ENCODE data around the gene S100A5.
"Not testable (repeated sequence)": the region's sequence is repeated elsewhere in the genome, so short reads cannot be mapped to it uniquely, and the experiment has no call there.

The S100A5 gene

DNA sequence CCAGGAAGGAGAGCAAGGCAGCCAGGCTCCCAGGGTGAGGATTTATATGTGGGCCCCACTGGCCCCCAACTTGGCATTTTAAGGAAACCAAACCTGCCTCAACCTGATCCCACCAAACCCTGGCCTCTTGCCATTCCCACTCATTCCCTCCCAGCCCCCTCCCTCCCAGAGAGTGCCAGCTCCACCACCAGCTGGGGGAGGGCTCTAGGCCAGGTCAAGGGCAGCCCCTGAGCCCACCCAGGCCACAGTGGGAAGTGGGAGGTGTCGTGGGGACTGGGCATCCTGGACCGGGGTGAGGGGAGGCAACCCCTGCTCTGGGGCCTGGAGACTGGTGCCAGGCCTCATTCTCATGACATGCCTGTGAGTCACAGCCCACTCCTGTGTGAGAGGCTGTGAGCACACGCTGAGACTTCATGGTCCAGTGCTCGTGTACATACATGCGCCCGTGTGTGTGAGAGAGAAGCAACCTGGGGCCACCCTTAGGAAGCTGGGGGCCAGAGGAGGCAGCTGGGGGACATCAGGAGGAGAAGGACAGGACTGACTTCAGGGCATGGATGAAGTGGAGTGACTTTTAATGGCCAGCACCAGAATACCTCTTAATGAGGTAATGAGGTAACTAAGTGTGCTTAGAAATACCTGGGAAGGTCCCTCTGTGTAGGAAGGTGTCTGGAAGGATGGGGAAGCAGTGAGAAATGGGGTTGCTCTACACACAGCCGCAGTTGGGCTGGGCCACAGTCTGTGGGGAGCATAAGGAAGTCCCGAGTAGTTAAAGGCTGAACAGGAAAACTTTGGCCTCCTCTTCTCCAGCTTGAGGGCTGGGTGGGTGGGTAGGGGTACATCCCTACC lies 25.0 kb upstream of the S100A5 start, which contains the start of gene S100A2:
S100A2 (minus strand) TSS at position 316 of the 846 bp plus-strand sequence. CDS start 1,967 bp downstream, outside the sequence.
- H4K8ac ChIP-seq (ENCODE audit: low read depth, low read length): peak within 1 kb of the TSS; percentile 94
- H2BK5ac ChIP-seq (ENCODE audit: low read depth, low read length, poor library complexity): peak within 1 kb of the TSS; percentile 100
- peak within 1 kb of the TSS; percentile 100 for H4K91ac ChIP-seq (ENCODE audit: low read depth, low read length)
- H3K4me2 ChIP-seq (ENCODE audit: low read length): peak within 1 kb of the TSS; percentile 30
- no peaks in the 10 kb centered on the region for H3K36me3 ChIP-seq (ENCODE audit: control insufficient read depth in 1 of 2, insufficient read depth in 2 of 2, low read length in 2 of 2)
- peak within 1 kb of the TSS; percentile 100 for H3K27ac ChIP-seq (ENCODE audit: low read depth, low read length)
- peaks cover 16% of the 10 kb centered on the region for H3K79me2 ChIP-seq (ENCODE audit: control insufficient read depth, insufficient read depth, low read length, poor library complexity)
- peak within 1 kb of the TSS; percentile 99 for H2AK5ac ChIP-seq (ENCODE audit: low read length)
- peaks cover 42 to 56% of the 10 kb centered on the region in 2 experiments for H3K4me1 ChIP-seq (ENCODE audit: control insufficient read depth in 1 of 2, insufficient read depth in 2 of 2, low read length in 2 of 2)
- no peak within 1 kb of the TSS for H3K23ac ChIP-seq (ENCODE audit: low read length)
- H2BK120ac ChIP-seq (ENCODE audit: insufficient read depth, low read length, poor library complexity): peak within 1 kb of the TSS; percentile 100
- no peak within 1 kb of the TSS for H3K4me3 ChIP-seq (ENCODE audit: low read depth, low read length)
- H3K27me3 ChIP-seq (ENCODE audit: insufficient read depth, low read length): no peaks in the 10 kb centered on the region
- H3K14ac ChIP-seq (ENCODE audit: low read length): peak within 1 kb of the TSS; percentile 98
- H2BK12ac ChIP-seq (ENCODE audit: low read length): peak within 1 kb of the TSS; percentile 99
- H3K9ac ChIP-seq (ENCODE audit: low read length): no peak within 1 kb of the TSS
- peak within 1 kb of the TSS; percentile 86 for H4K12ac ChIP-seq (ENCODE audit: low read depth, low read length)
- H3K18ac ChIP-seq (ENCODE audit: low read length): peak within 1 kb of the TSS; percentile 98
- peak within 1 kb of the TSS; percentile 84 for H2AFZ ChIP-seq (ENCODE audit: insufficient read depth, low read length, poor library complexity)
- H3K4ac ChIP-seq (ENCODE audit: low read depth, low read length): peak within 1 kb of the TSS; percentile 97
- no CpG with 5 or more reads among the region's 8 CpGs for WGBS (ENCODE audit: extremely low coverage, insufficient coverage, insufficient read length)
- DNase-seq: peak; percentile 77 to 78
- no peaks in the 10 kb centered on the region for H3K9me3 ChIP-seq (ENCODE audit: insufficient read depth, low read depth, low read length)
- H3K79me1 ChIP-seq (ENCODE audit: low read length): peaks cover 59% of the 10 kb centered on the region

DNA sequence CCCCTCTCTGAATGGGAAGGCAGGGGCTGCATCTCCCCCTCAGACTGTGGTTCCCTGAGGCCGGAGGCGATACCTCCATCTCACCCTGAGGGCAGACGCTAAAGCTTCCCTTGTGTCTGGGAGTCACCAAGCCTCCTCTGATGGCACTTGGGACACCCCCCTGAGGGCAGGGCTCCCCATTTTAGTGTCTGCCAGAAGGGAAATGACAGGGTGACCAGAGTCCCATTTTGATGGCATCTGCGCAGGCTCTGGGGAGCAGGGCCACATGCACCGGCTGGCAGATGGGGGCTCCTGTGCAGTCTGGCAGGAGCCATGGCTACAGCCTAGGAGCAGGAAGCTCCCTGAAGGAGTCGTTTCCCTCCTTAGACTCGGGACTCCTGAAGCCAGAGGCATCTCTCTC lies 23.3 kb upstream of the S100A5 start:
- Histone ChIP-seq H2BK12ac (ENCODE audit: low read length) (peak overlapping the region; percentile 99), H4K8ac (ENCODE audit: low read depth, low read length) (peak overlapping the region; percentile 50), H3K4me3 (ENCODE audit: low read depth, low read length) (peak overlapping the region; percentile 14), H2BK5ac (ENCODE audit: low read depth, low read length, poor library complexity) (peak overlapping the region; percentile 28), H3K4me2 (ENCODE audit: low read length) (peak overlapping the region; percentile 2), H3K9ac (ENCODE audit: low read length) (no peak overlapping the region), H3K79me2 (ENCODE audit: control insufficient read depth, insufficient read depth, low read length, poor library complexity) (peaks cover 16% of the 10 kb centered on the region), H4K12ac (ENCODE audit: low read depth, low read length) (no peak overlapping the region), H3K18ac (ENCODE audit: low read length) (peak overlapping the region; percentile 40), H2BK120ac (ENCODE audit: insufficient read depth, low read length, poor library complexity) (peak overlapping the region; percentile 97), H2AFZ (ENCODE audit: insufficient read depth, low read length, poor library complexity) (no peak overlapping the region), H3K9me3 (ENCODE audit: insufficient read depth, low read depth, low read length) (no peaks in the 10 kb centered on the region), H3K27me3 (ENCODE audit: insufficient read depth, low read length) (no peaks in the 10 kb centered on the region), H3K23ac (ENCODE audit: low read length) (no peak overlapping the region), H3K79me1 (ENCODE audit: low read length) (peaks cover 51% of the 10 kb centered on the region), H4K91ac (ENCODE audit: low read depth, low read length) (peak overlapping the region; percentile 97), H3K4me1 (ENCODE audit: control insufficient read depth in 1 of 2, insufficient read depth in 2 of 2, low read length in 2 of 2) (peaks cover 41 to 52% of the 10 kb centered on the region in 2 experiments), H3K14ac (ENCODE audit: low read length) (peak overlapping the region; percentile 80), H3K27ac (ENCODE audit: low read depth, low read length) (no peak overlapping the region), H3K36me3 (ENCODE audit: control insufficient read depth in 1 of 2, insufficient read depth in 2 of 2, low read length in 2 of 2) (no peaks in the 10 kb centered on the region), H3K4ac (ENCODE audit: low read depth, low read length) (peak overlapping the region; percentile 47), H2AK5ac (ENCODE audit: low read length) (peak overlapping the region; percentile 65)
- no CpG with 5 or more reads among the region's 7 CpGs for WGBS (ENCODE audit: extremely low coverage, insufficient coverage, insufficient read length)
- DNase-seq: no peak

DNA sequence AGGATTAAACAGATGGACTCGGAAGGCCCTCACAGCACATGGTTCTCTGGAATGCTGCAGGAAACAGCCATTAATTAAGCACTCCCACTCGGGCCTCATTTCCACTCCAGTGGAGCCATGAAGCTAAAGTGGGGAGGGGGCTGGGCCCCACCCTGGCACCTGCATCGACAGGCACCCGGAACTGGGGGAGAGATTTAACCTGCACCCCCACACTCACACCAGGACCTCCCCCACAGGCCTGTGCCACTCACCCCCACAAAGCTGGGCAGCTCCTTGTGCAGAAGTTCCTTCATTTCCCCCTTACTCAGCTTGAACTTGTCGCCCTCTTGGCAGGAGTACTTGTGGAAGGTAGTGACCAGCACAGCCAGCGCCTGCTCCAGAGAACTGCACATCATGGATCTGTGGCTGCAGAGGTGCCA lies 22.8 kb upstream of the S100A5 start:
- peaks cover 16% of the 10 kb centered on the region for H3K79me2 ChIP-seq (ENCODE audit: control insufficient read depth, insufficient read depth, low read length, poor library complexity)
- H4K91ac ChIP-seq (ENCODE audit: low read depth, low read length): peak overlapping the region; percentile 97
- DNase-seq: no peak
- H3K79me1 ChIP-seq (ENCODE audit: low read length): peaks cover 48% of the 10 kb centered on the region
- H2BK120ac ChIP-seq (ENCODE audit: insufficient read depth, low read length, poor library complexity): peak overlapping the region; percentile 97
- H3K9me3 ChIP-seq (ENCODE audit: insufficient read depth, low read depth, low read length): no peaks in the 10 kb centered on the region
- no peak overlapping the region for H4K12ac ChIP-seq (ENCODE audit: low read depth, low read length)
- H2AK5ac ChIP-seq (ENCODE audit: low read length): peak overlapping the region; percentile 65
- peak overlapping the region; percentile 2 for H3K4me2 ChIP-seq (ENCODE audit: low read length)
- H4K8ac ChIP-seq (ENCODE audit: low read depth, low read length): peak overlapping the region; percentile 50
- H3K27me3 ChIP-seq (ENCODE audit: insufficient read depth, low read length): no peaks in the 10 kb centered on the region
- peak overlapping the region; percentile 32 for H3K18ac ChIP-seq (ENCODE audit: low read length)
- H3K4ac ChIP-seq (ENCODE audit: low read depth, low read length): peak overlapping the region; percentile 16
- peak overlapping the region; percentile 28 for H2BK5ac ChIP-seq (ENCODE audit: low read depth, low read length, poor library complexity)
- H3K14ac ChIP-seq (ENCODE audit: low read length): peak overlapping the region; percentile 80
- H2AFZ ChIP-seq (ENCODE audit: insufficient read depth, low read length, poor library complexity): no peak overlapping the region
- H3K27ac ChIP-seq (ENCODE audit: low read depth, low read length): no peak overlapping the region
- peak overlapping the region; percentile 99 for H2BK12ac ChIP-seq (ENCODE audit: low read length)
- H3K23ac ChIP-seq (ENCODE audit: low read length): no peak overlapping the region
- peaks cover 39 to 48% of the 10 kb centered on the region in 2 experiments for H3K4me1 ChIP-seq (ENCODE audit: control insufficient read depth in 1 of 2, insufficient read depth in 2 of 2, low read length in 2 of 2)
- H3K4me3 ChIP-seq (ENCODE audit: low read depth, low read length): peak overlapping the region; percentile 19
- no peak overlapping the region for H3K9ac ChIP-seq (ENCODE audit: low read length)
- H3K36me3 ChIP-seq (ENCODE audit: control insufficient read depth in 1 of 2, insufficient read depth in 2 of 2, low read length in 2 of 2): no peaks in the 10 kb centered on the region
- no CpG with 5 or more reads among the region's 6 CpGs for WGBS (ENCODE audit: extremely low coverage, insufficient coverage, insufficient read length)

DNA sequence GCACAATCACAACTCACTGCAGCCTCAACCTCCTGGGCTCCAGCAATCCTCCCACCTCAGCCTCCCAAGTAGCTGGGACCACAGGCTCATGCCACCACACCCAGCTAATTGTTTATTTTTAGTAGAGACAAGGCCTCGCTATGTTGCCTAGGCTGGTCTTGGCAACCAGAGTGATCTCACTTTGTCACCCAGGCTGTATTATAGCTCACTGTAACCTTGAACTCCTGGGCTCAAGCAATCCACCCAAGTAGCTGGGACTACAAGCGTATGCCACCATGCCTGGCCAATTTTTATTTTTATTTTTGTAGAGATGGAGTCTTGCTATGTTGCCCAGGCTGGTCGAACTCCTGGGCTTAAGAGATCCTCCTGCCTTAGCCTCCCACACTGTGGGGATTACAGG lies 21.3 kb upstream of the S100A5 start:
- H3K27ac ChIP-seq (ENCODE audit: low read depth, low read length); H3K23ac ChIP-seq (ENCODE audit: low read length); H3K27me3 ChIP-seq (ENCODE audit: insufficient read depth, low read length); H2AK5ac ChIP-seq (ENCODE audit: low read length); H3K4me2 ChIP-seq (ENCODE audit: low read length); H3K14ac ChIP-seq (ENCODE audit: low read length); H2AFZ ChIP-seq (ENCODE audit: insufficient read depth, low read length, poor library complexity); H3K18ac ChIP-seq (ENCODE audit: low read length); H2BK5ac ChIP-seq (ENCODE audit: low read depth, low read length, poor library complexity); H3K9ac ChIP-seq (ENCODE audit: low read length); H2BK12ac ChIP-seq (ENCODE audit: low read length); H4K12ac ChIP-seq (ENCODE audit: low read depth, low read length); H3K4ac ChIP-seq (ENCODE audit: low read depth, low read length); H3K36me3 ChIP-seq (ENCODE audit: control insufficient read depth in 1 of 2, insufficient read depth in 2 of 2, low read length in 2 of 2); H3K4me3 ChIP-seq (ENCODE audit: low read depth, low read length); DNase-seq; H3K9me3 ChIP-seq (ENCODE audit: insufficient read depth, low read depth, low read length); H2BK120ac ChIP-seq (ENCODE audit: insufficient read depth, low read length, poor library complexity); H4K8ac ChIP-seq (ENCODE audit: low read depth, low read length): not testable (repeated sequence)
- H4K91ac ChIP-seq (ENCODE audit: low read depth, low read length): peak overlapping the region; percentile 21
- WGBS (ENCODE audit: extremely low coverage, insufficient coverage, insufficient read length): no CpG with 5 or more reads among the region's 3 CpGs
- H3K79me1 ChIP-seq (ENCODE audit: low read length): peaks cover 33% of the 10 kb centered on the region
- H3K4me1 ChIP-seq (ENCODE audit: control insufficient read depth in 1 of 2, insufficient read depth in 2 of 2, low read length in 2 of 2): peaks cover 32 to 38% of the 10 kb centered on the region in 2 experiments
- peaks cover 10% of the 10 kb centered on the region for H3K79me2 ChIP-seq (ENCODE audit: control insufficient read depth, insufficient read depth, low read length, poor library complexity)
